CD14-positive monocyte (primary cell): ENCODE results near the gene HSPB6. TPM values are rescaled to one million over a fixed set of nuclear protein-coding genes. Genes with fewer than 3 reads are reported as not detected.

Source experiments
- DNase-seq, 3 donors: peaks; one replicate each; pipeline ENCODE4 v3.0.0-alpha.2; 2011 to 2022
- H2AFZ ChIP-seq: 2 replicates; pipeline ENCODE4 v1.6.0; 2012; ENCODE audit warnings: mild to moderate bottlenecking, low read depth, low read length, inconsistent platforms; ENCODE audit not compliant: insufficient read depth, poor library complexity, severe bottlenecking
- H3K27ac ChIP-seq, 2 donors: 1 replicate in 1 of 2; 2 replicates in 1 of 2; pipeline ENCODE4 v1.5.1; 2012 to 2013; ENCODE audit warnings: low read length in 2 of 2, control low read depth in 1 of 2, inconsistent platforms in 1 of 2, low read depth in 1 of 2, mild to moderate bottlenecking in 1 of 2
- H3K27me3 ChIP-seq, 2 donors: one replicate each; pipeline versions ENCODE4 v1.6.0 to v1.6.1; 2011 to 2013; ENCODE audit warnings: low read length in 2 of 2; ENCODE audit not compliant: control insufficient read depth in 2 of 2, insufficient read depth in 2 of 2
- H3K36me3 ChIP-seq, 2 donors: replicated peaks in 1 of 2; 1 replicate in 1 of 2; 2 replicates in 1 of 2; pipeline versions ENCODE4 v1.5.1 to v1.6.1; 2012 to 2013; ENCODE audit warnings: low read length in 2 of 2, control low read depth in 1 of 2, inconsistent platforms in 1 of 2, mild to moderate bottlenecking in 1 of 2; ENCODE audit not compliant: insufficient read depth in 2 of 2, control insufficient read depth in 1 of 2
- H3K4me1 ChIP-seq, 2 donors: 1 replicate in 1 of 2; 2 replicates in 1 of 2; pipeline versions ENCODE4 v1.5.1 to v1.6.1; 2012 to 2013; ENCODE audit warnings: low read length in 2 of 2, control low read depth in 1 of 2, inconsistent platforms in 1 of 2, mild to moderate bottlenecking in 1 of 2, moderate library complexity in 1 of 2; ENCODE audit not compliant: insufficient read depth in 2 of 2, control insufficient read depth in 1 of 2
- H3K4me2 ChIP-seq: replicated peaks from 2 replicates; pipeline ENCODE3; 2012; ENCODE audit warnings: low read length, moderate library complexity, mild to moderate bottlenecking; ENCODE audit not compliant: poor library complexity, severe bottlenecking; ENCODE audit errors: extremely low read depth
- H3K4me3 ChIP-seq, 3 experiments: fragments of 200-600 bp in 1 of 3; sonication (generic) in 1 of 3; replicated peaks in 1 of 3; 1 replicate in 2 of 3; 2 replicates in 1 of 3; pipeline ENCODE4 v1.5.1; 2011 to 2013; ENCODE audit warnings: low read length in 3 of 3, mild to moderate bottlenecking in 3 of 3, control low read depth in 2 of 3, low read depth in 2 of 3, inconsistent platforms in 1 of 3, moderate library complexity in 1 of 3
- H3K79me2 ChIP-seq: 2 replicates; pipeline ENCODE4 v1.6.0; 2012; ENCODE audit warnings: mild to moderate bottlenecking, control low read depth, inconsistent platforms, low read length, moderate library complexity; ENCODE audit not compliant: insufficient read depth
- H3K9ac ChIP-seq: 2 replicates; pipeline ENCODE4 v1.6.0; 2017; ENCODE audit warnings: low read length, mild to moderate bottlenecking; ENCODE audit not compliant: insufficient read depth, poor library complexity, severe bottlenecking
- H3K9me3 ChIP-seq, 2 donors: replicated peaks in 1 of 2; 1 replicate in 1 of 2; 2 replicates in 1 of 2; pipeline versions ENCODE4 v1.5.1 to v1.6.1; 2012 to 2013; ENCODE audit warnings: low read length in 2 of 2, control low read depth in 1 of 2; ENCODE audit not compliant: control insufficient read depth in 1 of 2, insufficient read depth in 1 of 2
- H4K20me1 ChIP-seq: 2 replicates; pipeline ENCODE4 v1.6.0; 2012; ENCODE audit warnings: mild to moderate bottlenecking, low read length, control low read depth, moderate library complexity; ENCODE audit not compliant: insufficient read depth
- H3K27ac Mint-ChIP-seq, 7 donors: one replicate each; pipeline ENCODE4 v1.8.0; 2020; ENCODE audit warnings: mild to moderate bottlenecking in 7 of 7, mixed read lengths in 7 of 7, moderate library complexity in 6 of 7, inconsistent platforms in 2 of 7
- H3K27me3 Mint-ChIP-seq, 3 donors: one replicate each; pipeline ENCODE4 v1.8.0; 2021 to 2022; ENCODE audit warnings: low read depth in 3 of 3, mild to moderate bottlenecking in 3 of 3, mixed read lengths in 3 of 3, moderate library complexity in 3 of 3, inconsistent platforms in 1 of 3
- H3K36me3 Mint-ChIP-seq, 2 donors: one replicate each; pipeline ENCODE4 v1.8.0; 2020; ENCODE audit warnings: mixed read lengths in 2 of 2, inconsistent platforms in 1 of 2, mild to moderate bottlenecking in 1 of 2
- H3K4me1 Mint-ChIP-seq: one replicate; pipeline ENCODE4 v1.8.0; 2020; ENCODE audit warnings: mild to moderate bottlenecking, mixed read lengths
- H3K4me3 Mint-ChIP-seq, 2 donors: one replicate each; pipeline ENCODE4 v1.8.0; 2020; ENCODE audit warnings: mild to moderate bottlenecking in 2 of 2, mixed read lengths in 2 of 2, moderate library complexity in 1 of 2
- H3K9me3 Mint-ChIP-seq, 7 donors: one replicate each; pipeline ENCODE4 v1.8.0; 2020 to 2022; ENCODE audit warnings: mixed read lengths in 7 of 7, mild to moderate bottlenecking in 6 of 7, moderate library complexity in 6 of 7, inconsistent platforms in 2 of 7
- WGBS: methylation state at CpG from one replicate; pipeline ENCODE4 v1.1.5; 2013; ENCODE audit warnings: missing lambda C conversion rate; ENCODE audit not compliant: insufficient coverage; 5-methylcytosine and 5-hydroxymethylcytosine counted together
- intact Hi-C, 2 donors: fragments of 100-400 bp; cut with micrococcal nuclease; formaldehyde crosslinking; loops; one replicate each; pipeline versions ENCODE4 v1.15.0 to v1.15.1; 2023
- polyA plus RNA-seq, 3 donors: library from polyadenylated mRNA; depleted of rRNA in 1 of 3; unstranded in 2 of 3; stranded (reverse) in 1 of 3; fragments of 300-500 nt in 2 of 3; fragments of >200 nt in 1 of 3; fragmentation: Illumina TruSeq in 2 of 3; gene quantifications; 1 replicate in 2 of 3; 2 replicates in 1 of 3; pipeline ENCODE4 v1.2.3, GENCODE V29; 2012 to 2021
- TF ChIP-seq, protein P1 (sequence below): fragments of 200-600 bp; IDR thresholded peaks from one replicate; pipeline ENCODE4 v1.8.0; 2022; ENCODE audit warnings: antibody characterized with exemption, mild to moderate bottlenecking

Gene HSPB6
- polyA plus RNA-seq, 3 donors: not detected

DNA sequence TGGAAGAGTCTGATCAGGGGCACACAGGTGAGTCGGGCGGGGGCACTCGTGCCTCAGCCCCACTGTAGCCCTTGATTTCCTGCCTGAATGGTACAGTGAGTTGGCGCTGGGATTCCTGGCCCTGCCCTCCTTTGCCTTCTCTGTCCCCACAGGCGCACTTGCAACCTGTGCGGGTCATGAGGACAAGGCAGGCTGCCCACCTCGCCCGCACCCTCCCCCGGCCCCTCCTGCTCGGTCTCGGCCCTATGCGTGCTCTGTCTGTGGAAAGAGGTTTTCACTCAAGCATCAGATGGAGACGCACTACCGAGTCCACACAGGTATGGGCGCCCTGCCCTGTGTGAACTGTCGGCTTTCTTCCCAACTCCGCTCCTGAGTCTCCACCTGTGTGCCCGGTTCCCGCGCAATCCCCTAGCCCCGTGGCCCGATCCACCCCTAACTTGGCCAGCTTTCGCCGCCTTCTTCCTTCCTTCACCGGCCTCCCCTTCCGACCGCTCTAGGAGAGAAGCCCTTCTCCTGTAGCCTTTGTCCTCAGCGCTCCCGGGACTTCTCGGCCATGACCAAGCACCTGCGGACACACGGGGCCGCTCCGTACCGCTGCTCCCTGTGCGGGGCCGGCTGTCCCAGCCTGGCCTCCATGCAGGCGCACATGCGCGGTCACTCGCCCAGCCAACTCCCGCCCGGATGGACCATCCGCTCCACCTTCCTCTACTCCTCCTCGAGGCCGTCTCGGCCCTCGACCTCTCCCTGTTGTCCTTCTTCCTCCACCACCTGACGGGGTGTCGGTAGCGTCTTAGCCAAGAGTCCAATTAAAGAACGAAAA lies 40.6 kb downstream of the HSPB6 start:
- Histone ChIP-seq H3K4me1 (peaks cover 23 to 37% of the 10 kb centered on the region in 2 donors), H3K4me2 (peak overlapping the region; percentile 96), H3K27ac (peak overlapping the region; percentile 15 to 79), H3K36me3 (peaks cover 10 to 18% of the 10 kb centered on the region in 2 donors), H3K4me3 (peak overlapping the region; percentile 71 to 91 (median 78)), H3K27me3 (no peaks in the 10 kb centered on the region), H4K20me1 (peaks cover 20% of the 10 kb centered on the region), H2AFZ (peak overlapping the region; percentile 98), H3K79me2 (peaks cover 29% of the 10 kb centered on the region), H3K9ac (peak overlapping the region; percentile 72), H3K9me3 (no peaks in the 10 kb centered on the region)
- H3K9me3 Mint-ChIP-seq: no peaks in the 10 kb centered on the region
- WGBS: under 1% methylated on average over 47 of the region's 52 CpGs
- H3K27me3 Mint-ChIP-seq: peaks cover 4 to 6% (median 6%) of the 10 kb centered on the region in 3 donors
- peak overlapping the region; percentile 77 to 93 (median 85) for H3K27ac Mint-ChIP-seq
- H3K36me3 Mint-ChIP-seq: peaks cover 8 to 11% of the 10 kb centered on the region in 2 donors
- peaks cover 30% of the 10 kb centered on the region for H3K4me1 Mint-ChIP-seq
- TF ChIP-seq, protein P1, sequence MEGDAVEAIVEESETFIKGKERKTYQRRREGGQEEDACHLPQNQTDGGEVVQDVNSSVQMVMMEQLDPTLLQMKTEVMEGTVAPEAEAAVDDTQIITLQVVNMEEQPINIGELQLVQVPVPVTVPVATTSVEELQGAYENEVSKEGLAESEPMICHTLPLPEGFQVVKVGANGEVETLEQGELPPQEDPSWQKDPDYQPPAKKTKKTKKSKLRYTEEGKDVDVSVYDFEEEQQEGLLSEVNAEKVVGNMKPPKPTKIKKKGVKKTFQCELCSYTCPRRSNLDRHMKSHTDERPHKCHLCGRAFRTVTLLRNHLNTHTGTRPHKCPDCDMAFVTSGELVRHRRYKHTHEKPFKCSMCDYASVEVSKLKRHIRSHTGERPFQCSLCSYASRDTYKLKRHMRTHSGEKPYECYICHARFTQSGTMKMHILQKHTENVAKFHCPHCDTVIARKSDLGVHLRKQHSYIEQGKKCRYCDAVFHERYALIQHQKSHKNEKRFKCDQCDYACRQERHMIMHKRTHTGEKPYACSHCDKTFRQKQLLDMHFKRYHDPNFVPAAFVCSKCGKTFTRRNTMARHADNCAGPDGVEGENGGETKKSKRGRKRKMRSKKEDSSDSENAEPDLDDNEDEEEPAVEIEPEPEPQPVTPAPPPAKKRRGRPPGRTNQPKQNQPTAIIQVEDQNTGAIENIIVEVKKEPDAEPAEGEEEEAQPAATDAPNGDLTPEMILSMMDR: no peak
- intact Hi-C loops: loop anchor here (1.0 to 5.0 kb wide), 5 partner anchors 22 to 205 kb away; partner anchors contain the start of genes RBM42 (in 1 of the 2) and TMEM147 (in 1 of the 2)
- peak overlapping the region; percentile 95 to 99 for H3K4me3 Mint-ChIP-seq
- no peak for DNase-seq

DNA sequence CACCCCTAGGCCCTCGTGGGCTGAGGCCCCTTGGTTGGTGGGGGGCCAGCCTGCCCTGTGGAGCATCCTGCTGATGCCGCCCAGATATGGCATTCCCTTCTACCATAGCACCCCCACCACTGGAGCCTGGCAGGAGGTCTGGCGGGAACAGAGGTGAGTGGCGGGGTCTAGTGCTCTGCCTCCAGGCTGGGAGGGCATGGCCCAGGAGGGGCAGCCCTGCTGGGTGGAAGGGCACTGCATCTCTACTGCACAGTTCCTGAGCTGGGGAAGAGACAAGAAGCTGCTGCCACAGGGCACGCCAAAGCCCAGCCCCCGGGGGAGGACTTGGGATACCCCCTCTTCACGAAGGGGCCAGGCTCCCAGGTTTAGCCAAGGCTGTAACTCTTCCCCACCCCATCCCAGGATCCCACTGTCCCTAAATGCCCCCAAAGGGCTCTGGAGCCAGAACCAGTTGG lies 41.4 kb downstream of the HSPB6 start:
- DNase-seq: peak in 1 of 3 donors; percentile 3
- 87% methylated on average over 4 of the region's 7 CpGs for WGBS
- H3K4me3 ChIP-seq: peak overlapping the region in 1 of 3 experiments; percentile 91

More for the DNA sequence above, 41.4 kb downstream of the HSPB6 start:
- H3K4me1 ChIP-seq: peaks cover 23 to 37% of the 10 kb centered on the region in 2 donors
- H3K36me3 ChIP-seq: peaks cover 4 to 11% of the 10 kb centered on the region in 2 donors
- peak overlapping the region in 1 of 2 donors; percentile 99 for H3K4me3 Mint-ChIP-seq
- no peaks in the 10 kb centered on the region for H3K9me3 Mint-ChIP-seq
- peaks cover 24% of the 10 kb centered on the region for H3K79me2 ChIP-seq
- H3K4me2 ChIP-seq: peak overlapping the region; percentile 96
- H2AFZ ChIP-seq: peak overlapping the region; percentile 98
- intact Hi-C loops: loop anchor here in 1 of 2 donors (5.0 kb wide), 2 partner anchors 88 to 168 kb away; partner anchors contain the start of genes RBM42 and TMEM147
- H3K27me3 Mint-ChIP-seq: peaks cover 5 to 6% (median 6%) of the 10 kb centered on the region in 3 donors
- peak overlapping the region; percentile 72 for H3K9ac ChIP-seq
- H3K9me3 ChIP-seq: no peaks in the 10 kb centered on the region
- H3K27me3 ChIP-seq: no peaks in the 10 kb centered on the region
- no peak overlapping the region for H3K27ac Mint-ChIP-seq
- H3K4me1 Mint-ChIP-seq: peaks cover 30% of the 10 kb centered on the region
- TF ChIP-seq, protein P1: no peak
- peaks cover 20% of the 10 kb centered on the region for H4K20me1 ChIP-seq
- H3K27ac ChIP-seq: no peak overlapping the region
- H3K36me3 Mint-ChIP-seq: peaks cover 4 to 5% of the 10 kb centered on the region in 2 donors
